Measurements from ENCODE around the gene CCSAP.
"Not testable (repeated sequence)": the region's sequence is repeated elsewhere in the genome, so short reads cannot be mapped to it uniquely, and the experiment has no call there.

DNA sequence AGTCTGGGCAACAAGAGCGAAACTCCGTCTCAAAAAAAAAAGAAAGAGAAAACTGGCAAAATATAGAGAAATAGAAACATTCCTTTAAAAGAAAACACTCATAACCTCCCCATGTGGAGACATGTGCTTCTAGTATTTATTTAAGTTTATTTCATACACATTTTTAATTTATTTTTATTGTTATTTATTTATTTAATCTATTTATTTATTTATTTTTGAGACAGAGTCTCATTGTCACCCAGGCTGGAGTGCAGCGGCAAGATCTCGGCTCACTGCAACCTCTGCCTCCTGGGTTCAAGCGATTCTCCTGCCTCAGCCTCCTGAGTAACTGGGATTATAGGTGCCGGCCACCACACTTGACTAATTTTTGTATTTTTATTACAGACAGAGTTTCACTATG, 35.2 kb upstream of the CCSAP start:
- TF ChIP-seq, protein P1, sequence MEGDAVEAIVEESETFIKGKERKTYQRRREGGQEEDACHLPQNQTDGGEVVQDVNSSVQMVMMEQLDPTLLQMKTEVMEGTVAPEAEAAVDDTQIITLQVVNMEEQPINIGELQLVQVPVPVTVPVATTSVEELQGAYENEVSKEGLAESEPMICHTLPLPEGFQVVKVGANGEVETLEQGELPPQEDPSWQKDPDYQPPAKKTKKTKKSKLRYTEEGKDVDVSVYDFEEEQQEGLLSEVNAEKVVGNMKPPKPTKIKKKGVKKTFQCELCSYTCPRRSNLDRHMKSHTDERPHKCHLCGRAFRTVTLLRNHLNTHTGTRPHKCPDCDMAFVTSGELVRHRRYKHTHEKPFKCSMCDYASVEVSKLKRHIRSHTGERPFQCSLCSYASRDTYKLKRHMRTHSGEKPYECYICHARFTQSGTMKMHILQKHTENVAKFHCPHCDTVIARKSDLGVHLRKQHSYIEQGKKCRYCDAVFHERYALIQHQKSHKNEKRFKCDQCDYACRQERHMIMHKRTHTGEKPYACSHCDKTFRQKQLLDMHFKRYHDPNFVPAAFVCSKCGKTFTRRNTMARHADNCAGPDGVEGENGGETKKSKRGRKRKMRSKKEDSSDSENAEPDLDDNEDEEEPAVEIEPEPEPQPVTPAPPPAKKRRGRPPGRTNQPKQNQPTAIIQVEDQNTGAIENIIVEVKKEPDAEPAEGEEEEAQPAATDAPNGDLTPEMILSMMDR (IDR thresholded peaks at IDR 0.05), result not testable (repeated sequence)
- TF ChIP-seq EP300 (IDR thresholded peaks at IDR 0.05), result not testable (repeated sequence)
